Middle frontal gyrus (tissue), 1 donor: ENCODE measurements around the gene RFTN1.

Experiments used
- DNase-seq: peaks from one replicate; pipeline ENCODE4 v3.0.0-alpha.2; 2015; ENCODE audit warnings: low spot score; ENCODE audit errors: extremely low spot score

RFTN1 gene, protein sequence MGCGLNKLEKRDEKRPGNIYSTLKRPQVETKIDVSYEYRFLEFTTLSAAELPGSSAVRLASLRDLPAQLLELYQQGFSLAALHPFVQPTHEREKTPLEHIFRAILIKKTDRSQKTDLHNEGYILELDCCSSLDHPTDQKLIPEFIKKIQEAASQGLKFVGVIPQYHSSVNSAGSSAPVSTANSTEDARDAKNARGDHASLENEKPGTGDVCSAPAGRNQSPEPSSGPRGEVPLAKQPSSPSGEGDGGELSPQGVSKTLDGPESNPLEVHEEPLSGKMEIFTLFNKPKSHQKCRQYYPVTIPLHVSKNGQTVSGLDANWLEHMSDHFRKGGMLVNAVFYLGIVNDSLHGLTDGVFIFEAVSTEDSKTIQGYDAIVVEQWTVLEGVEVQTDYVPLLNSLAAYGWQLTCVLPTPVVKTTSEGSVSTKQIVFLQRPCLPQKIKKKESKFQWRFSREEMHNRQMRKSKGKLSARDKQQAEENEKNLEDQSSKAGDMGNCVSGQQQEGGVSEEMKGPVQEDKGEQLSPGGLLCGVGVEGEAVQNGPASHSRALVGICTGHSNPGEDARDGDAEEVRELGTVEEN

DNA sequence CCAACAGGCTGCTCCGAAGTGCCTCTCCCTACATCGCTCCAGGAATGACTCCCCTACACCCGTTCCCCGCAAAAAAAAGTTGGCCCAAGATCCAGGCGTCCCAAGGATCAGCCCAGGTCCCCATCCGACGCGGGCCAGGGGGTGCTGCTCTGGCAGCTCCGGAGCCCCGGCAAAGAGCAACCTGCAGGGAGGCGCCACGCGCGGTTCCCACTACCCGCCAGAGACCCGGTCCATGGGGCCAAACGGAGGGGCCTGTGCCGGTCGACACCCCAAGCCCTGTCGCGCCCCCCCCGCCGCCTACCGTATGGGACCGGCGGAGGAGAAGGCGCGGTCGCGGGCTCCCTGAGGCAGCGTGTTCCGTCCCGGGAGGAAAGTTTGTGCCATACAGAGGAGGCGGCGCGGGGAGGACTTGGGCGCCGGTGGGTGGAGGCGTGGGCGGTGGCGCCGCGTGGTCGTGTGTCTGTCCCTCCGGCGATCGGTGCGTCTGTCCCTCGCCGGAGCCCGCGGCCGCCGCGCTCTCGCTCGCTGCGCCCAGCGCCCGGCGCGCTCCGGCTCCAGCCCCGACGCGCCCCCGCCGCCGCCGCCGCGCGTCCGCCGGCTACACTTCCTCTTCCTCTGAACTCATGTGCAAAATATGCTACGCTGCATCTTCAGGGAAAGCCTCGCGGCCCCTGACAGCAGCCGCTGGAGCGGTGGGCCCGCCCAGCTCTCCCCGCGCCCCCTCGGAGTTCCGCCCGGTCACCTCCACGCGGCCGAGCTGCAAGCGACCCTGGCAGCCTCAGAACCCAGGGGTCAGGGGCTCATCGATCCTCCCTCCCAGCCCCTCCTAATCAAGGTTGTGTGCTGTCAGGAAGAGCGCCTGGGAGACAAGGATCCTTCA lies at the start of gene RFTN1:
Gene RFTN1, minus strand, starts transcription at position 559 of the 880 bp plus-strand sequence. CDS start 19,830 bp downstream, outside the sequence.
- DNase-seq: no peak

DNA sequence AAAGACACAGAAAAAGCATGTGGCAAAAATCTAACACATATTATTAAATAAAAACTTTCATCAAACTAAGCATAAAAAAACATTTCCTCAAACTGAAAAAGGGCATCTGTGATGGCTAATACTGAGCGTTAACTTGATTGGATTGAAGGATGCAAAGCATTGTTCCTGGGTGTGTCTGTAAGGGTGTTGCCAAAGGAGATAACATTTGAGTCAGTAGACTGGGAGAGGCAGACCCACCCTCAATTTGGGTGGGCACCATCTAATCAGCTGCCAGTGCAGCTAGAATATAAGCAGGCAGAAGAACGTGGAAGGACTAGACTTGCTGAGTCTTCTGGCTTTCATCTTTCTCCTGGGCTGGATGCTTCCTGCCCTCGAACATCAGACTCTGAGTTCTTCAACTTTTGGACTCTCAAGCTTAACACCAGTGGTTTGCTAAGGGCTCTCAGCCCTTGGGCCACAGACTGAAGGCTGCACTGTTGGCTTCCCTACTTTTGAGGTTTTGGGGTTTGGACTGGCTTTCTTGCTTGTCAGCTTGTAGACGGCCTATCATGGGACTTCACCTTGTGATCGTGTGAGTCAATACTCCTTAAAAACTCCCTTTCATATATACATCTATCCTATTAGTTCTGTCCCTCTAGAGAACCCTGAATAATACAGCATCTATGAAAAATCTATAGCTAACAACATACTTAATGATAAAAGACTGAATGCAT lies 46.3 kb upstream of the RFTN1 start:
- DNase-seq: no peak

- DNase-seq: no peak
These were observed 40.6 kb upstream of the RFTN1 start for GRCh38 chr3:16554126-16554525.

- no peak for DNase-seq
These were observed 39.3 kb upstream of the RFTN1 start for GRCh38 chr3:16552757-16553156.

DNA sequence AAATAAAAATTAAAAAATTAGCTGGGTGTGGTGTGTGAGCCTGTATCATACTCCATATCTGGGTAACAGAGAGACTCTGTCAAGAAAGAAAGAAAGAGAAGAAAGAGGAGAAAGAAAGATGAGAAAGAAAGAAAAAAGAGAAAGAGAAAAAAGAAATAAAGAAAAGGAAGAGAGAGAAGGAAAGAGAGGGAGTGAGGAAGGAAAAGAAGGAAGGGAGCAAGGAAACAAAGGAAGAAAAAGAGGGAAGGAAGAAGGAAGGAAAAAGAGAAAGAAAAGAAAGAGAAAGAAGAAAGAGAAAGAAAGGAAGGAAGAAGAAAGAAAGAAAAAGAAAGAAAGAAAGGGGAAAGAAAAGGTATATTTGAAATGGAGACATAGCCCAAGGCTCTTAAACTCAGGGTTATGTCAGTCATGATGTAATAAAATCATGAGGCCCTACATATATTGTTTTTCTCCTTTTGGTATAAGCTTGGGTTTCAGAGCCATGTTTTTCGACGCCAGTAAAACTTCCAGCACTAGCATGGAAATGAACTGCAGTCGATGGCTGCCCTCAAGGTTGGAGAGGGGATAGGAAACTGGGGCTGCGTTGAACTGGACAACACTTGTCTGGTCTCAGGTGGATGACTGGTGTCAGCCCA lies 38.0 kb upstream of the RFTN1 start:
- no peak for DNase-seq

- DNase-seq: peak; percentile 80
These were observed 37.3 kb upstream of the RFTN1 start for GRCh38 chr3:16550676-16551341.

GRCh38 chr3:16550305-16550675 lies 36.8 kb upstream of the RFTN1 start:
- no peak for DNase-seq

DNA sequence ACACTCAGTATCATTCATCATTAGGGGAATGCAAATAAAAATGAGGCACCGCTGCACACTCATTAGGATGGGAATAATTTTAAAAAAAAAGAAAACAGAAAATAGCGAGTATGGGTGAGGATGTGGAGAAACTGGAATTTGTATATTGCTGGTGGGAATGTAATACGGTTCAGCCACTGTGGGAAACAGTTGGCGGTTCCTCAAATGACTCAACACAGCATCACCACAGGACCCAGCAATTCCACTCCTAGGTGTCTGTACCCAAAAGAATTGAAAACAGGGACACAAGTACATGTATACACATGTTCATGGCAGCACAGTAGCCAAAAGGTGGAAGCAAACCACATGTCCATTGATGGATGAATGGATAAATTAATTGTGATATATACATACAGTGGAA lies 35.2 kb upstream of the RFTN1 start:
- no peak for DNase-seq

- no peak for DNase-seq
These were observed 34.3 kb upstream of the RFTN1 start for GRCh38 chr3:16547561-16548357.

DNA sequence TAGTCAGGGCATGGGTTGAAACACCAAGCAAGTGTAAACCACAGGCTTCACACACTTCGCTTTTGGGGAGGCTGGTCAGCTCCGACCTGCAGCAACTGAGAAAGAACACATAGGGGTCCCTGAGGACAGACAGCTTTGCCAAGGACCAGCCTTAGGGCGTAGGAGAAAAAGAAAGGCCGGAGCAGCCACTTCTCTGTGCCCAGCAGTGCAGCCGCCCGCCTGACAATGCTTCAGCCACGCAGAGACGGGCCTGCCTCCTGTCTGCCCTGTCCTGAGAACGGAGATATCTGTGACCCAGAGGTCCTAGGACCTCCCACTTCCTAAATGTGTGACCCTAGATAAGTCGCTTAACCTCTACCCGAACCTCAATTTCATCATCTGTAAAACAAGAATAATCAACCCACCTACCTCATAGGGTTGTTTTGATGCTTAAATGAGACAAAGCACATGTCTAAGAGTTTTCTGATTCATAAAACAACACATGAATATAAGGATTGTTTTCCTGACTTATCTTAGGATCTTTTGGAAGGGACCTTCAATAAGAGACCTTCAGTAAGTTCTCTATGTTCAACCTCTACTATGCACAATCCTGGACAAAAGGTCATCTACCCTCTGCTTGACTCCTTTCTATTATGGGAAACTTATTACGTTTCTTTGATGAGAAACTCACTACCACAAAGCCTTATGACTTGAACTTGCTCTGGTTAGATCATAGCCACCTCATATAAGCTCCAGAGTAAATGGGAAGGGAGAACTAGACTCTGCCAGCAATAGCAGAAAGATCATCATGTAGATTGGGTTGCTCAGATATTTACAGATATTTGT lies 32.9 kb upstream of the RFTN1 start:
- no peak for DNase-seq

DNA sequence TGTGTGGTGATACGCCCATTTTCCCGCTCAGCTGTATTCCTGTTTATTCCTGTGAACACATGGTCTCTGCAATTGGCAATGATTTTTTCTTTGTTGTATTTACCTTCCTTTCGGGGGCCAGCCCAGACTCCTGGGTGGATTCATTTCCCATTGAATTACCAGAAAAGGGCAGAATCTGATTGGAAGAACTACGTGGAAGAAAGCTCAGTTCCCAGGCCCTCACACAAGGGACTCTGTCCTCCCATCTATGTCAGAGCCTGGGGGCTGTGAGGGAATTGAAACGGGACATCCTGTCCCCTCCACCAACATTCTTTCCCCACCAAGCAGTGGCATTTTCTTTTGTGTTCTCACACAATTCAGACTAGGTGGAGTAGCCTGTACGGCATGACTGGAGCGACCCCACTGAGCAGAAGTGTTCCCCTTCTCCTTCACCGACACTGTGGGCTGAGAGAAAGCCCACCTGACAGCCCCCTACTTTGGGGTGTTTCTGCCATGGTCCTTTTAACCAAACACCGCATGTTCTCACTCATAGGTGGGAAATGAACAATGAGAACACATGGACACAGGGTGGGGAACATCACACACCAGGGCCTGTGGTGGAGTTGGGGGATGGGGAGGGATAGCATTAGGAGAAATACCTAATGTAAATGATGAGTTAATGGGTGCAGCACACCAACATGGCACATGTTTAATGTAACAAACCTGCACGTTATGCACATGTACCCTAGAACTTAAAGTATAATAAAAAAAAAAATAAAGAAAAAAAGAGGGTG lies 32.1 kb upstream of the RFTN1 start:
- DNase-seq: no peak

- DNase-seq: no peak
These were observed 29.9 kb upstream of the RFTN1 start for GRCh38 chr3:16543242-16543864.

DNA sequence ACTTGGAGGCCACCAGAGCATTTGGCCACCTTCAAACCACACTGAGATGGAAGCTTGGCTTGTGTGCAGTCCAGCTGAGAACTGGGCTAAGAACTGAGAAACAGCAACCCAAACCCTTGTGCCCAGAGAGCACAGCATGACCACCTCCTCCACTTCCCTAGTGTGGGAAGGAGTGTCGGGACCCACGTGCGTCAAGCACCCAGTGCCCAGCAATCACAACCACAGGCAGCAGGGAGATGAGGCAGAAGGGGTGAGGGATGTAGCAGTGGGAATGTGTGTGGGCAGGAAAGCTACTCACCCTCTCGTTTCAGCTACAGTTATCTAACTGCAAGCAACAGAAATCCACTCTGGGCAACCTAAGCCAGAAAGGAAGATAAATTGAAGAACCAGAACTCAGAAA lies 25.0 kb upstream of the RFTN1 start:
- DNase-seq: no peak

DNA sequence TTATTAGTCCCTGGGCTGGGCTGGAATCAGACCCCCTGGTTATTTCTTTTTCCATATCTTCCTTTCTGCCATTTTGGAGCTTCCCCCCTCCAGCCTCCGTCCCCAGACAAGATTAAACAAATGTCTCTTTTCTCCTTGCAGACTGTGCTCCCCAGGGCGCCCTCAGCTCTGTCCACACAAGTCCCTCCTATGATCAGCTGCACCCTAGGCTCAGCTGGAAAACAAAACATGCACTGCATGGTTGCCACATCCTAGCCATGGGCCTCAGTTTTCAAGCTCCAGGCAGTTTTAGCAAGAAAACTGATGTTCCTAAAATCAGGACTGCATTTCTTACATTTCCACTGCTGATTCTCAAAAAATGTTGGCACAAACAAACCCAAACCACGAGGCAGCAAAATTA lies 23.5 kb upstream of the RFTN1 start:
- no peak for DNase-seq

GRCh38 chr3:16536344-16536663 lies 22.8 kb upstream of the RFTN1 start:
- no peak for DNase-seq

DNA sequence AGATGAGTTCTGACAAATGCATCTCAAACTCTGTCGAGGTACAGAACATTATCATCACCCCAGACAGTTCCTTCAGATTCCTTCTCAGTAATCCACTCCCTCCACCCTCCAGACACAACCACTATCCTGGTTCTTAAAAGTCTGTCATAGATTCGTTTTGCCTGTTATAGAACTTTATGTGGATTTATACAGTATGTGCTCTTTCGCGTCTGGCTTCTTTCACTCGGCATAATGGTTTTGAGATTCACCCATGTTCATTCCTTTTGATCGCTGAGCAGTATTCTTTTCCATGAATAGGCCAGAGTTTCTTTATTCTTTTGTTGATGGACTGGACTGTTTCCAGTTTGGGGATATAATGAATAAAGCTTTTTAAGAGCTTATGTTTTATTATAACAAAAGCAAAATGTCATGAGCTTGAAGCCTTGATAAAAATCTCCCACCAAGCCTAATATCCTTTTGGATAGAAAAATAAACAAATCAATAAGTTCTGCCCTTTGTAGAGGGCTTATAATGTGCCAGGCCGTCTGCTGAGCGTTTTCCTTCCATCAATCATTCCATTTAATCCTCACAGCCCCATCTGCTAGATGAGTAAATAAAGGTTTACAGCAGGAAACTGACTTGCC lies 21.3 kb upstream of the RFTN1 start:
- DNase-seq: no peak

GRCh38 chr3:16533928-16534574 lies 20.6 kb upstream of the RFTN1 start:
- no peak for DNase-seq
